Ishikawa (cell line): ENCODE measurements around the gene YIPF6.

Experiments used
- CEBPB ChIP-seq: IDR thresholded peaks from 2 replicates; pipeline ENCODE4 v1.6.1; 2012
- CREB1 ChIP-seq: IDR thresholded peaks from 2 replicates; pipeline ENCODE4 v1.6.1; 2012; ENCODE audit warnings: low read depth
- EGR1 ChIP-seq: IDR thresholded peaks from 2 replicates; pipeline ENCODE4 v1.6.1; 2012
- EP300 ChIP-seq: IDR thresholded peaks from 2 replicates; pipeline ENCODE4 v1.6.1; 2012; ENCODE audit warnings: borderline replicate concordance
- FOXM1 ChIP-seq: IDR thresholded peaks from 2 replicates; pipeline ENCODE4 v1.6.1; 2012; ENCODE audit warnings: low read depth, borderline replicate concordance
- NFIC ChIP-seq: IDR thresholded peaks from 2 replicates; pipeline ENCODE4 v1.6.1; 2012
- RAD21 ChIP-seq: IDR thresholded peaks from 2 replicates; pipeline ENCODE4 v1.6.1; 2012; ENCODE audit warnings: low read depth
- YY1 ChIP-seq: IDR thresholded peaks from 2 replicates; pipeline ENCODE4 v1.6.1; 2012; ENCODE audit warnings: low read depth
- TF ChIP-seq, protein P1 (sequence below): IDR thresholded peaks from 2 replicates; pipeline ENCODE4 v1.6.1; 2012

DNA sequence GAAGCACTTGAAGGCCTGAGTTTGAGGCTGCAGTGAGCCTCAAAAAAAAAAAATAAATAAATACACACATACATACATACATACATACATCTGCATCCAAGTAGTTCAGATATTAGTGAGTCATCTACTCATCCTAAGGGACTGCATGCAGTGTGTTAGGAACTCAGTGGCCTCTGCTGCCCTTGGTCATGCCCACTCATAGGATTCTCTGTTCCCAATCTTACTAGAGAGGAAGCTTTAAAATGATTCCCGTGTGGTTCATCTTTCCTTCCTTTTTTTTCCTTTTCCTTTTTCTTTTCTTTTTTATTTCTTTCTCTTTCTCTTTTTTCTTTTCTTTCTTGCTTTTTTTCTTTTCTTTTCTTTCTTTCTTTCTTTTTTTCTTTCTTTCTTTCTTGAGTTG, 10.9 kb upstream of the YIPF6 start:
- no peak for TF ChIP-seq YY1
- TF ChIP-seq NFIC = no peak
- TF ChIP-seq EP300 = no peak
- no peak for TF ChIP-seq FOXM1
- TF ChIP-seq EGR1 = no peak
- no peak for TF ChIP-seq CEBPB
- no peak for TF ChIP-seq RAD21
- TF ChIP-seq CREB1 = no peak
- TF ChIP-seq, protein P1, sequence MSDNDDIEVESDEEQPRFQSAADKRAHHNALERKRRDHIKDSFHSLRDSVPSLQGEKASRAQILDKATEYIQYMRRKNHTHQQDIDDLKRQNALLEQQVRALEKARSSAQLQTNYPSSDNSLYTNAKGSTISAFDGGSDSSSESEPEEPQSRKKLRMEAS = no peak
